K562 (cell line): ENCODE results near the gene ZMIZ1. TPM values are rescaled to one million over a fixed set of nuclear protein-coding genes. Genes with fewer than 3 reads are reported as not detected.

Experiments
- ATAC-seq: fragments of 200-7000 bp; cut with Tn5 transposase; 3 replicates; pipeline ENCODE4 v1.9.1; 2020; ENCODE audit warnings: moderate library complexity
- BruUV-seq: library from RNA; stranded (reverse); fragments of 400-500 nt; replicated peaks from 2 replicates; lab custom pipeline; 2021; lab: Mats Ljungman, UMichigan
- CTCF ChIA-PET: fragments of 300-600 bp; formaldehyde crosslinking; extraction: SDS; loops from one replicate; lab custom pipeline; 2021; ENCODE audit warnings: low intra/inter-chr PET ratio; lab: Yijun Ruan, JAX
- POLR2A ChIA-PET: fragments of 300-600, 350-650 bp; sonication (Branson Sonifier 250); formaldehyde crosslinking; extraction: SDS; loops from one replicate; lab custom pipeline; 2021; ENCODE audit warnings: antibody characterized with exemption, inconsistent platforms; lab: Yijun Ruan, JAX
- DNase-seq, 4 experiments: peaks; one replicate each; pipeline versions ENCODE4 v3.0.0 to v3.0.0-alpha.2; 2011 to 2018; ENCODE audit warnings: low spot score in 3 of 4, mixed read lengths in 3 of 4; ENCODE audit errors: extremely low read depth in 1 of 4
- FAIRE-seq: peaks from 2 replicates; lab custom pipeline; 2011; peaks lifted over from hg19 to GRCh38; lab: Jason Lieb, UNC
- H2AFZ ChIP-seq: 2 replicates; pipeline ENCODE4 v1.6.0; 2011; ENCODE audit warnings: low read depth, low read length, control low read depth, inconsistent platforms
- H3K27ac ChIP-seq: fragments of 200-600 bp; 3 replicates; pipeline ENCODE4 v1.8.0; 2011; ENCODE audit warnings: low read depth, mild to moderate bottlenecking, control low read depth, inconsistent platforms, low read length, moderate library complexity, mixed read lengths; ENCODE audit errors: extremely low read depth
- H3K27me3 ChIP-seq, 2 experiments: fragments of 300-600 bp in 1 of 2; 2 replicates in 1 of 2; 3 replicates in 1 of 2; pipeline versions ENCODE4 v1.6.0 to v1.8.0; 2011; ENCODE audit warnings: inconsistent platforms in 2 of 2, low read length in 2 of 2, mild to moderate bottlenecking in 1 of 2, mixed read lengths in 1 of 2, moderate library complexity in 1 of 2; ENCODE audit not compliant: control insufficient read depth in 2 of 2, insufficient read depth in 2 of 2
- H3K36me3 ChIP-seq: fragments of 300-600 bp; 3 replicates; pipeline ENCODE4 v1.8.0; 2011; ENCODE audit warnings: mild to moderate bottlenecking, low read length, inconsistent platforms; ENCODE audit not compliant: control insufficient read depth, insufficient read depth
- H3K4me1 ChIP-seq, 2 experiments: fragments of 200-600 bp in 1 of 2; replicated peaks in 1 of 2; 2 replicates in 1 of 2; 3 replicates in 1 of 2; pipeline versions ENCODE4 v1.5.1 to v1.8.0; 2011; ENCODE audit warnings: inconsistent platforms in 2 of 2, low read length in 2 of 2, mild to moderate bottlenecking in 1 of 2, mixed read lengths in 1 of 2, moderate library complexity in 1 of 2; ENCODE audit not compliant: control insufficient read depth in 2 of 2, insufficient read depth in 2 of 2
- H3K4me2 ChIP-seq: 2 replicates; pipeline ENCODE4 v1.6.1; 2011; ENCODE audit warnings: low read length, control low read depth, inconsistent platforms, mixed read lengths; ENCODE audit not compliant: insufficient read depth
- H3K4me3 ChIP-seq: fragments of 200-600 bp; sonication (generic), shearing (Covaris generic); 2 replicates; pipeline ENCODE4 v1.5.1; 2016; ENCODE audit warnings: control low read depth, inconsistent platforms
- H3K79me2 ChIP-seq: fragments of 200-600 bp; 3 replicates; pipeline ENCODE4 v1.8.0; 2011; ENCODE audit warnings: low read length, inconsistent platforms; ENCODE audit not compliant: control insufficient read depth, insufficient read depth
- H3K9ac ChIP-seq, 2 experiments: 2 replicates each; pipeline versions ENCODE4 v1.6.0 to v1.6.1; 2011; ENCODE audit warnings: low read depth in 2 of 2, low read length in 2 of 2, control low read depth in 1 of 2, inconsistent platforms in 1 of 2, mild to moderate bottlenecking in 1 of 2, mixed read lengths in 1 of 2; ENCODE audit not compliant: insufficient read depth in 1 of 2
- H3K9me1 ChIP-seq: one replicate; pipeline ENCODE4 v1.6.0; 2011; ENCODE audit warnings: inconsistent platforms, mild to moderate bottlenecking, low read length, moderate library complexity; ENCODE audit not compliant: control insufficient read depth, insufficient read depth
- H3K9me3 ChIP-seq: replicated peaks from 2 replicates; pipeline ENCODE4 v1.5.1; 2011; ENCODE audit warnings: low read depth, low read length, inconsistent platforms; ENCODE audit not compliant: control insufficient read depth, insufficient read depth
- H4K20me1 ChIP-seq: replicated peaks from 2 replicates; pipeline ENCODE4 v1.6.1; 2011; ENCODE audit warnings: low read length, inconsistent platforms, mixed read lengths; ENCODE audit not compliant: control insufficient read depth, insufficient read depth
- CHD2 ChIP-seq: IDR thresholded peaks from 2 replicates; pipeline ENCODE4 v1.6.1; 2011; ENCODE audit warnings: low read depth, low read length
- DDX20 ChIP-seq: fragments of 450-650 bp; IDR thresholded peaks from 2 replicates; pipeline ENCODE4 v1.6.1; 2016; ENCODE audit warnings: missing genetic modification characterization, low read depth, mild to moderate bottlenecking, missing compliant biosample characterization, moderate library complexity
- KDM2B ChIP-seq: fragments of 250-450 bp; sonication (Bioruptor Pico); IDR thresholded peaks from 2 replicates; pipeline ENCODE4 v1.8.0; 2021; ENCODE audit warnings: mild to moderate bottlenecking, moderate library complexity
- PRDM10 ChIP-seq: fragments of 450-650 bp; IDR thresholded peaks from 2 replicates; pipeline ENCODE4 v1.6.1; 2018; ENCODE audit not compliant: partially characterized antibody
- WGBS: fragments of 100-300 bp; shearing (Covaris generic); methylation state at CpG from one replicate; pipeline ENCODE4 v1.1.6; 2016; ENCODE audit warnings: low coverage, mixed read lengths; ENCODE audit not compliant: insufficient coverage; ENCODE audit errors: missing lambda C conversion rate; 5-methylcytosine and 5-hydroxymethylcytosine counted together
- in situ Hi-C: fragments of 300-500 bp; cut with MboI; formaldehyde crosslinking; loops from 4 replicates; pipeline ENCODE4 v1.15.0; 2018; ENCODE audit warnings: inconsistent platforms, mixed read lengths
- intact Hi-C: fragments of 100-400 bp; cut with micrococcal nuclease; formaldehyde crosslinking; loops from 2 replicates; pipeline ENCODE4 v1.14.2; 2022
- polyA plus RNA-seq, 8 experiments: library from polyadenylated mRNA; depleted of rRNA in 4 of 8; stranded (reverse) in 5 of 8; unstranded in 3 of 8; fragments of >200 nt; fragmentation: Nextera tagmentation in 2 of 8; fragmentation: Illumina TruSeq in 1 of 8; extraction: Ambion mirVana in 2 of 8; extraction: Trizol in 1 of 8; gene quantifications; 2 replicates each; pipeline versions ENCODE4 v1.2.1 to v1.2.3, GENCODE V29; 2011 to 2014; ENCODE audit warnings: inconsistent platforms in 1 of 8, missing spikeins in 1 of 8
- total RNA-seq, 7 experiments: library from RNA; depleted of rRNA in 6 of 7; stranded (reverse); fragments of >200 nt in 6 of 7; fragmentation: Illumina TruSeq in 2 of 7; extraction: Trizol in 2 of 7; gene quantifications; 2 replicates each; pipeline versions ENCODE4 v1.2.1 to v1.2.3, GENCODE V29; 2011 to 2021; ENCODE audit warnings: low replicate concordance in 1 of 7
- TF ChIP-seq, protein P1 (sequence below): fragments of 200-400 bp; formaldehyde crosslinking; IDR thresholded peaks from 2 replicates; pipeline ENCODE4 v1.6.1; 2017; ENCODE audit warnings: mild to moderate bottlenecking, low read depth, low read length, moderate library complexity
- TF ChIP-seq, protein P2 (sequence below): fragments of 450-650 bp; formaldehyde crosslinking; IDR thresholded peaks from 2 replicates; pipeline ENCODE4 v1.4.0; 2020; ENCODE audit warnings: mild to moderate bottlenecking, mixed read lengths

Gene ZMIZ1
- total and polyA plus RNA-seq, 9 of the 15 experiments (the other 6 are each of a cell fraction or from before 2014, with no cell fraction given) = 1.0 to 37.3 (median 4.3) TPM

DNA sequence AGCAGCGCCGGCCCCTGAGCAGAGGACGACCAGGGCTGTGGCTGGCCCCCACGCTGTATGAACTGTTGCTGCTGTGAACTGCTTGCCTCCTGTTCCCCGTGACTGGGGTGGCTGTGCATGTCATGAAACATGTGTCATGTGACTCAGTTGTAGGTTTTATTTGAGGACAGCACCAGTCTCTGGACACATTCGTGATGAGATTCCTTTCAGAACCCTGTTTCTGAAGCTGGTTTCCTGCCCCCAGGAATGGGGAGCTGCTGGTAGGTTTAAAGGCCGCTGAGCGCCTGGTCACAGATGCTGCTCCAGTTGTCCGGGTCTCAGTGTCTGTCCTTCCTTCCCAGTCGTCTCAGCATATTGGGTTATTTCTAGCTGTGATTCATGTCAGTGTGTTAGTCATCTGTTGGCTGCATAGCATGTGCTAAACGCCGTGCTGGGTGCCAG lies 199.4 kb downstream of the ZMIZ1 start:
- Histone ChIP-seq H3K9ac (no peak overlapping the region), H3K36me3 (peaks cover 4% of the 10 kb centered on the region; the same call in 1 of the 3 replicates), H3K79me2 (no peaks in the 10 kb centered on the region), H3K27ac (no peak overlapping the region), H3K9me3 (no peaks in the 10 kb centered on the region), H3K9me1 (peaks cover 5% of the 10 kb centered on the region), H4K20me1 (peaks cover 28% of the 10 kb centered on the region; the same call in 1 of the 2 replicates), H3K4me3 (no peak overlapping the region), H3K27me3 (no peaks in the 10 kb centered on the region), H3K4me2 (no peak overlapping the region), H2AFZ (no peak overlapping the region), H3K4me1 (peaks cover 13 to 18% of the 10 kb centered on the region in 2 experiments)
- BruUV-seq = no TSS peak
- intact Hi-C loops (no loop called here), in situ Hi-C loops (no loop called here)
- no peak for FAIRE-seq
- no peak for ATAC-seq
- ChIA-PET POLR2A (interaction anchor here (0.6 to 1.1 kb wide), 2 partner anchors 20 to 744 kb away, joined by 3 to 4 read pairs; no protein-coding TSS in a partner anchor), CTCF (no interaction called here)
- TF ChIP-seq, protein P1, sequence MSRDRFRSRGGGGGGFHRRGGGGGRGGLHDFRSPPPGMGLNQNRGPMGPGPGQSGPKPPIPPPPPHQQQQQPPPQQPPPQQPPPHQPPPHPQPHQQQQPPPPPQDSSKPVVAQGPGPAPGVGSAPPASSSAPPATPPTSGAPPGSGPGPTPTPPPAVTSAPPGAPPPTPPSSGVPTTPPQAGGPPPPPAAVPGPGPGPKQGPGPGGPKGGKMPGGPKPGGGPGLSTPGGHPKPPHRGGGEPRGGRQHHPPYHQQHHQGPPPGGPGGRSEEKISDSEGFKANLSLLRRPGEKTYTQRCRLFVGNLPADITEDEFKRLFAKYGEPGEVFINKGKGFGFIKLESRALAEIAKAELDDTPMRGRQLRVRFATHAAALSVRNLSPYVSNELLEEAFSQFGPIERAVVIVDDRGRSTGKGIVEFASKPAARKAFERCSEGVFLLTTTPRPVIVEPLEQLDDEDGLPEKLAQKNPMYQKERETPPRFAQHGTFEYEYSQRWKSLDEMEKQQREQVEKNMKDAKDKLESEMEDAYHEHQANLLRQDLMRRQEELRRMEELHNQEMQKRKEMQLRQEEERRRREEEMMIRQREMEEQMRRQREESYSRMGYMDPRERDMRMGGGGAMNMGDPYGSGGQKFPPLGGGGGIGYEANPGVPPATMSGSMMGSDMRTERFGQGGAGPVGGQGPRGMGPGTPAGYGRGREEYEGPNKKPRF = no peak
- TF ChIP-seq KDM2B (CRISPR knock-in tag) (no peak), PRDM10 (no peak), DDX20 (tag) (no peak), CHD2 (no peak)
- TF ChIP-seq, protein P2, sequence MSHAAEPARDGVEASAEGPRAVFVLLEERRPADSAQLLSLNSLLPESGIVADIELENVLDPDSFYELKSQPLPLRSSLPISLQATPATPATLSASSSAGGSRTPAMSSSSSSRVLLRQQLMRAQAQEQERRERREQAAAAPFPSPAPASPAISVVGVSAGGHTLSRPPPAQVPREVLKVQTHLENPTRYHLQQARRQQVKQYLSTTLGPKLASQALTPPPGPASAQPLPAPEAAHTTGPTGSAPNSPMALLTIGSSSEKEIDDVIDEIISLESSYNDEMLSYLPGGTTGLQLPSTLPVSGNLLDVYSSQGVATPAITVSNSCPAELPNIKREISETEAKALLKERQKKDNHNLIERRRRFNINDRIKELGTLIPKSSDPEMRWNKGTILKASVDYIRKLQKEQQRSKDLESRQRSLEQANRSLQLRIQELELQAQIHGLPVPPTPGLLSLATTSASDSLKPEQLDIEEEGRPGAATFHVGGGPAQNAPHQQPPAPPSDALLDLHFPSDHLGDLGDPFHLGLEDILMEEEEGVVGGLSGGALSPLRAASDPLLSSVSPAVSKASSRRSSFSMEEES (CRISPR knock-in tag) = peak; percentile 86
- 75% methylated on average over 12 of the region's 12 CpGs for WGBS
- DNase-seq = no peak
